Measurements from ENCODE around the gene BTNL8.

BTNL8 gene

GRCh38 chr5:180898621-180899246 is at the start of gene BTNL8:
Gene BTNL8, plus strand, starts transcription at chr5:180899159. Its CDS starts 152 bp downstream, at chr5:180899311.
- no peak for DNase-seq (ENCODE audit: low read depth in 4 of 4, low spot score in 1 of 4)

- no peak for DNase-seq (ENCODE audit: low read depth in 4 of 4, low spot score in 1 of 4)
Observed at GRCh38 chr5:180849827-180850226, 49.1 kb upstream of the BTNL8 start.

- no peak for DNase-seq (ENCODE audit: low read depth in 4 of 4, low spot score in 1 of 4)
Observed at GRCh38 chr5:180850434-180851078, 48.4 kb upstream of the BTNL8 start.

- no peak for DNase-seq (ENCODE audit: low read depth in 4 of 4, low spot score in 1 of 4)
Observed at GRCh38 chr5:180852495-180852894, 46.5 kb upstream of the BTNL8 start.

GRCh38 chr5:180853121-180853847 is 45.7 kb upstream of the BTNL8 start:
- no peak for DNase-seq (ENCODE audit: low read depth in 4 of 4, low spot score in 1 of 4)

- no peak for DNase-seq (ENCODE audit: low read depth in 4 of 4, low spot score in 1 of 4)
Observed at GRCh38 chr5:180853848-180854176, 45.1 kb upstream of the BTNL8 start.

- no peak for DNase-seq (ENCODE audit: low read depth in 4 of 4, low spot score in 1 of 4)
Observed at GRCh38 chr5:180858586-180858985, 40.4 kb upstream of the BTNL8 start.

- peak in 2 of 4 experiments; percentile 1 to 19 for DNase-seq (ENCODE audit: low read depth in 4 of 4, low spot score in 1 of 4)
Observed at GRCh38 chr5:180860273-180860886, 38.6 kb upstream of the BTNL8 start.

- peak; percentile 65 to 80 (median 72) for DNase-seq (ENCODE audit: low read depth in 4 of 4, low spot score in 1 of 4)
Observed at GRCh38 chr5:180860887-180861822, 37.8 kb upstream of the BTNL8 start, which contains the start of gene ZFP62. Gene ZFP62, minus strand, starts transcription at chr5:180861276. Its CDS starts 57 bp downstream, at chr5:180861219.

- DNase-seq (ENCODE audit: low read depth in 4 of 4, low spot score in 1 of 4), result no peak
Observed at GRCh38 chr5:180862645-180863044, 36.3 kb upstream of the BTNL8 start.

- DNase-seq (ENCODE audit: low read depth in 4 of 4, low spot score in 1 of 4), result no peak
Observed at GRCh38 chr5:180865981-180866695, 32.8 kb upstream of the BTNL8 start.

- no peak for DNase-seq (ENCODE audit: low read depth in 4 of 4, low spot score in 1 of 4)
Observed at GRCh38 chr5:180866985-180867384, 32.0 kb upstream of the BTNL8 start.

- peak; percentile 13 to 64 (median 41) for DNase-seq (ENCODE audit: low read depth in 4 of 4, low spot score in 1 of 4)
Observed at GRCh38 chr5:180868960-180869359, 30.0 kb upstream of the BTNL8 start.

- DNase-seq (ENCODE audit: low read depth in 4 of 4, low spot score in 1 of 4), result no peak
Observed at GRCh38 chr5:180869587-180869986, 29.4 kb upstream of the BTNL8 start.

GRCh38 chr5:180870276-180871068 is 28.5 kb upstream of the BTNL8 start:
- DNase-seq (ENCODE audit: low read depth in 4 of 4, low spot score in 1 of 4), result no peak

GRCh38 chr5:180872419-180872818 is 26.5 kb upstream of the BTNL8 start:
- no peak for DNase-seq (ENCODE audit: low read depth in 4 of 4, low spot score in 1 of 4)

- no peak for DNase-seq (ENCODE audit: low read depth in 4 of 4, low spot score in 1 of 4)
Observed at GRCh38 chr5:180873615-180874520, 25.1 kb upstream of the BTNL8 start.
